ENCODE results near the gene KLHL35.

The KLHL35 gene

GRCh38 chr11:75439495-75440120 is 6.6 kb upstream of the KLHL35 start:
- WGBS (ENCODE audit: insufficient coverage, insufficient read length) = no CpG with 5 or more reads among the region's 13 CpGs
- no peaks in the 10 kb centered on the region for H3K36me3 ChIP-seq (ENCODE audit: control insufficient read depth, insufficient read depth, low read length)
- no peaks in the 10 kb centered on the region for H3K27me3 ChIP-seq (ENCODE audit: control insufficient read depth, insufficient read depth, low read length)
- no peak for DNase-seq (ENCODE audit: low read depth, low spot score)
- no peaks in the 10 kb centered on the region; the same call in 1 of the 2 replicates for H3K4me1 ChIP-seq (ENCODE audit: control insufficient read depth, insufficient read depth, low read length)
- no peak overlapping the region for H3K4me3 ChIP-seq (ENCODE audit: low read length)
- H3K27ac ChIP-seq (ENCODE audit: low read length) = no peak overlapping the region
- H3K9me3 ChIP-seq (ENCODE audit: control insufficient read depth, insufficient read depth, low read length) = no peaks in the 10 kb centered on the region

GRCh38 chr11:75439026-75439425 is 6.0 kb upstream of the KLHL35 start:
- Histone ChIP-seq H3K27ac (ENCODE audit: low read length) (no peak overlapping the region), H3K27me3 (ENCODE audit: control insufficient read depth, insufficient read depth, low read length) (no peaks in the 10 kb centered on the region), H3K4me3 (ENCODE audit: low read length) (no peak overlapping the region), H3K36me3 (ENCODE audit: control insufficient read depth, insufficient read depth, low read length) (no peaks in the 10 kb centered on the region), H3K9me3 (ENCODE audit: control insufficient read depth, insufficient read depth, low read length) (no peaks in the 10 kb centered on the region), H3K4me1 (ENCODE audit: control insufficient read depth, insufficient read depth, low read length) (no peaks in the 10 kb centered on the region; the same call in 1 of the 2 replicates)
- WGBS (ENCODE audit: insufficient coverage, insufficient read length) = no CpG with 5 or more reads among the region's 14 CpGs
- no peak for DNase-seq (ENCODE audit: low read depth, low spot score)

DNA sequence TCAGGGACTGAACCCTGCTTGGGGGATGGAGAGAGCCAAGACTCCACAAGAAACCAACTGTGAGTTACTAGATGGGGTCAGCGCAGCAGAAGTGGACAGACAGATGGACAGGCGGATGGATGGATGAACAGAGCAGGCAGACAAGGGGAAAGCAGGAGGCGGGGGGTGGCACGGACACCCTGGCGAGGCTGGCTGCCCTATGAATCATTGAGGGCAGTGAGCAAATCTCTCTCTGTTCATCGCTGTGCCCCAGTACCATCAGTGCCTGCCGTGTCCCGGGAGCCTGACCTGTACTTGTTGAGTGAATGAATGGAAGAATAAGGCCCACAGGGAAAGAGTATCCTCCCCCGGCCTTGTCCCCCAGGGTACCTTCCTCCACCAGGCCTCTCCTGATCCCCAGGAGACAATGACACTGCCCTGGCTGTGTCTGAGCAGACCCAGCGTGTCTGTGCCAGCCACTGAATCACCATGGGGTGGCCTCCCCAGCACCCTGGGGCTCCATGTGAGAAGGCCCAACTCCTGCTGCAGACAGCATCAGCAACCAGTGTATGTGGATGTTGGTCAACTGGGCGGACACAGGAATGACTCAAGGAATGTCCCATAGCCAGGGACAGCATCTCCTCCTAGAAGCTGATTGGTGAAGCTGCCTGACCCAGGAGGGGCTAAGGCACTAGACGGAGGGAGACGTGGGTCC is 5.1 kb upstream of the KLHL35 start:
- peaks cover 4% of the 10 kb centered on the region for H3K4me1 ChIP-seq (ENCODE audit: control insufficient read depth, insufficient read depth, low read length)
- H3K27me3 ChIP-seq (ENCODE audit: control insufficient read depth, insufficient read depth, low read length) = peaks cover 3% of the 10 kb centered on the region; the same call in 1 of the 2 replicates
- no peak for DNase-seq (ENCODE audit: low read depth, low spot score)
- H3K36me3 ChIP-seq (ENCODE audit: control insufficient read depth, insufficient read depth, low read length) = no peaks in the 10 kb centered on the region
- no peak overlapping the region for H3K27ac ChIP-seq (ENCODE audit: low read length)
- no peaks in the 10 kb centered on the region for H3K9me3 ChIP-seq (ENCODE audit: control insufficient read depth, insufficient read depth, low read length)
- no CpG with 5 or more reads among the region's 13 CpGs for WGBS (ENCODE audit: insufficient coverage, insufficient read length)
- H3K4me3 ChIP-seq (ENCODE audit: low read length) = no peak overlapping the region

DNA sequence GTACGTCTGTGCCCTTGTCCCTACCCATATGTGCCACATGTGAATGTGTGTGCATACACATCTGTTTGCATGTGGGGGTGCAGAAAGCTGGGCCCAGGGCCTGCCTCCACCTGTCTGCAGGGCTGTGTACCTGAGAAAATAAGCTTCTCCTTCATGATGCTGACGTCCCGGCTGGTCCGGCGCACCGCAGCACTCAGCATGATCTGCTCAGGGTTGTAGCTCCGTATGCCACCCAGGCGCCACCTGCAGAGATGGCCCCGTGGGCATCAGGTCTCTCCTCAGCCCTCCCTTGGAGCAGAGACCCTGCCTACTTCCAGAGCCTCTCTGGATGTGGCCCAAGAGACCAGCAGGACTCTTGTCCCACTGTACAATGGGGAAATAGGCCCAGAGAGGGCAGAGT is 3.8 kb upstream of the KLHL35 start:
- H3K4me3 ChIP-seq (ENCODE audit: low read length) = no peak overlapping the region
- H3K9me3 ChIP-seq (ENCODE audit: control insufficient read depth, insufficient read depth, low read length) = no peaks in the 10 kb centered on the region
- H3K36me3 ChIP-seq (ENCODE audit: control insufficient read depth, insufficient read depth, low read length) = no peaks in the 10 kb centered on the region
- no CpG with 5 or more reads among the region's 9 CpGs for WGBS (ENCODE audit: insufficient coverage, insufficient read length)
- no peak for DNase-seq (ENCODE audit: low read depth, low spot score)
- H3K4me1 ChIP-seq (ENCODE audit: control insufficient read depth, insufficient read depth, low read length) = peaks cover 12% of the 10 kb centered on the region
- H3K27ac ChIP-seq (ENCODE audit: low read length) = no peak overlapping the region
- H3K27me3 ChIP-seq (ENCODE audit: control insufficient read depth, insufficient read depth, low read length) = peaks cover 16% of the 10 kb centered on the region

GRCh38 chr11:75435571-75435925 is 2.5 kb upstream of the KLHL35 start:
- no CpG with 5 or more reads among the region's 9 CpGs for WGBS (ENCODE audit: insufficient coverage, insufficient read length)
- Histone ChIP-seq H3K9me3 (ENCODE audit: control insufficient read depth, insufficient read depth, low read length) (no peaks in the 10 kb centered on the region), H3K4me1 (ENCODE audit: control insufficient read depth, insufficient read depth, low read length) (peaks cover 12% of the 10 kb centered on the region), H3K4me3 (ENCODE audit: low read length) (no peak overlapping the region), H3K27ac (ENCODE audit: low read length) (no peak overlapping the region), H3K36me3 (ENCODE audit: control insufficient read depth, insufficient read depth, low read length) (no peaks in the 10 kb centered on the region), H3K27me3 (ENCODE audit: control insufficient read depth, insufficient read depth, low read length) (peaks cover 29% of the 10 kb centered on the region)
- no peak for DNase-seq (ENCODE audit: low read depth, low spot score)

DNA sequence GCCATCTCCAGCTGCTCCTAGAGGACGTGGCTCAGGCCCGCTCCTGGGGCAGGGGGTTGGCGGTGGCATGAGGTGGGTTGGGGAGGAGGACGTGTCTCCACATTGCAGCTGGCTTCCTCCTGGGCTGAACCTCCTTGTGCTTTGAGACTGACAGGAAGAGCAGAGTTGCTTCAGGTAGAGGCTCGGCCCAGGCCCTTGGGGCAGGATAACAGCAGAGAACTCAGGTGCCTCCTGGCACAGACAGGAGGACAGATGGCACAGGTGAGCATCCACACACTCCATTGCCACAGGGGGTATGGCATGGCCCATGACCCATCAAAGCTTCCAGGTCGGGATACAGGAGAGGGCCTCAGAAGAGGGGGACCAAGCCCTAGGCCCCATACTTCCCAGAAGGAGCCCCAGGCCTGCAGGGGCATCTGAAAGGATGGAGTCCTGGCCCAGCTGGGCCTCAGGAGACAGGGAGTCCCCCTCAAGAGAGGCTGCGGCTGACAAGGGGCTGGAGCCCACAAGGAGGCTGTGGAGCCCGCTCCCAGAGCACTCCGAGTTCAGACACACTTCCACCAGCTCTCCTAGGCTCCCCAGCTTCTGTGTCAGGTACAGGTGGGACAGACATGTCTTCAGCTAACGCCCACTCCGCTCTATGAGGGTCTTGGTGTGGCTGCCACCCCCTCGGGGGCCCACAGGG is 2.0 kb upstream of the KLHL35 start:
- Histone ChIP-seq H3K4me3 (ENCODE audit: low read length) (no peak overlapping the region), H3K36me3 (ENCODE audit: control insufficient read depth, insufficient read depth, low read length) (no peaks in the 10 kb centered on the region), H3K4me1 (ENCODE audit: control insufficient read depth, insufficient read depth, low read length) (peaks cover 12% of the 10 kb centered on the region), H3K27ac (ENCODE audit: low read length) (no peak overlapping the region), H3K9me3 (ENCODE audit: control insufficient read depth, insufficient read depth, low read length) (no peaks in the 10 kb centered on the region), H3K27me3 (ENCODE audit: control insufficient read depth, insufficient read depth, low read length) (peaks cover 33% of the 10 kb centered on the region)
- no peak for DNase-seq (ENCODE audit: low read depth, low spot score)
- no CpG with 5 or more reads among the region's 12 CpGs for WGBS (ENCODE audit: insufficient coverage, insufficient read length)

DNA sequence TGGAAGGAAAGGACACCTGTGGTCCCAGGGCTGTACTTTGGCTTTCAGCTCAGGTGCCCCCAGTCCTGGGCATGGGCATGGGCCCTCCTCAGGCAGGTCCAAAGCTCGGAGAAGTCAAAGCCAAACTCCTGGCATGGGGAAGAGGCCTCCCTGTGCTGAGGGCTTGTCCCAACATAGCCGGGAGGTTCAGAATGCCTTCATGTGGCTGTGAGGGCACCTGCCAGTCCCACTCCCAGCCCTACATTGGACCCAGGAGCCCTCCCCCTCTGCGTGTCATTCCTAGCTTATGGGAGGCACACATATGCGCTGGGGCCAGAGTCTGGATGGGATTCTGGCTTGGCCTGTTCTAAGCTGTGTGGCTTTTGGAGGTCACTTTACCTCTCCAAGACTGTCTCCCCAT is 1.0 kb upstream of the KLHL35 start:
- peaks cover 12% of the 10 kb centered on the region for H3K4me1 ChIP-seq (ENCODE audit: control insufficient read depth, insufficient read depth, low read length)
- DNase-seq (ENCODE audit: low read depth, low spot score) = no peak
- H3K27me3 ChIP-seq (ENCODE audit: control insufficient read depth, insufficient read depth, low read length) = peaks cover 42% of the 10 kb centered on the region
- H3K4me3 ChIP-seq (ENCODE audit: low read length) = no peak overlapping the region
- no CpG with 5 or more reads among the region's 4 CpGs for WGBS (ENCODE audit: insufficient coverage, insufficient read length)
- H3K36me3 ChIP-seq (ENCODE audit: control insufficient read depth, insufficient read depth, low read length) = no peaks in the 10 kb centered on the region
- no peak overlapping the region for H3K27ac ChIP-seq (ENCODE audit: low read length)
- peaks cover 2% of the 10 kb centered on the region for H3K9me3 ChIP-seq (ENCODE audit: control insufficient read depth, insufficient read depth, low read length)

- no peak overlapping the region for H3K4me3 ChIP-seq (ENCODE audit: low read length)
- H3K36me3 ChIP-seq (ENCODE audit: control insufficient read depth, insufficient read depth, low read length) = no peaks in the 10 kb centered on the region
- peaks cover 47% of the 10 kb centered on the region for H3K27me3 ChIP-seq (ENCODE audit: control insufficient read depth, insufficient read depth, low read length)
- H3K27ac ChIP-seq (ENCODE audit: low read length) = no peak overlapping the region
- no peak for DNase-seq (ENCODE audit: low read depth, low spot score)
- H3K9me3 ChIP-seq (ENCODE audit: control insufficient read depth, insufficient read depth, low read length) = peaks cover 2% of the 10 kb centered on the region
- peaks cover 12% of the 10 kb centered on the region for H3K4me1 ChIP-seq (ENCODE audit: control insufficient read depth, insufficient read depth, low read length)
- WGBS (ENCODE audit: insufficient coverage, insufficient read length) = no CpG with 5 or more reads among the region's 6 CpGs
Observed at GRCh38 chr11:75433443-75433842, 440 bp upstream of the KLHL35 start.

GRCh38 chr11:75431533-75432525 is 1.2 kb downstream of the KLHL35 start:
- no peak for DNase-seq (ENCODE audit: low read depth, low spot score)
- peaks cover 12% of the 10 kb centered on the region for H3K4me1 ChIP-seq (ENCODE audit: control insufficient read depth, insufficient read depth, low read length)
- H3K4me3 ChIP-seq (ENCODE audit: low read length) = no peak overlapping the region
- WGBS (ENCODE audit: insufficient coverage, insufficient read length) = no CpG with 5 or more reads among the region's 16 CpGs
- peaks cover 48% of the 10 kb centered on the region for H3K27me3 ChIP-seq (ENCODE audit: control insufficient read depth, insufficient read depth, low read length)
- no peak overlapping the region for H3K27ac ChIP-seq (ENCODE audit: low read length)
- no peaks in the 10 kb centered on the region for H3K36me3 ChIP-seq (ENCODE audit: control insufficient read depth, insufficient read depth, low read length)
- peaks cover 2% of the 10 kb centered on the region for H3K9me3 ChIP-seq (ENCODE audit: control insufficient read depth, insufficient read depth, low read length)
